HG02870 (cell line): ENCODE measurements around the gene RNF133.

Experiments used
- ATAC-seq: cut with Tn5 transposase; IDR thresholded peaks from one replicate; pipeline ENCODE4 v1.9.1; 2021; ENCODE audit warnings: mild to moderate bottlenecking, moderate library complexity; ENCODE audit not compliant: unreplicated experiment

RNF133 gene, protein sequence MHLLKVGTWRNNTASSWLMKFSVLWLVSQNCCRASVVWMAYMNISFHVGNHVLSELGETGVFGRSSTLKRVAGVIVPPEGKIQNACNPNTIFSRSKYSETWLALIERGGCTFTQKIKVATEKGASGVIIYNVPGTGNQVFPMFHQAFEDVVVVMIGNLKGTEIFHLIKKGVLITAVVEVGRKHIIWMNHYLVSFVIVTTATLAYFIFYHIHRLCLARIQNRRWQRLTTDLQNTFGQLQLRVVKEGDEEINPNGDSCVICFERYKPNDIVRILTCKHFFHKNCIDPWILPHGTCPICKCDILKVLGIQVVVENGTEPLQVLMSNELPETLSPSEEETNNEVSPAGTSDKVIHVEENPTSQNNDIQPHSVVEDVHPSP

GRCh38 chr7:122699017-122699416 is at the start of gene RNF133:
Gene RNF133 (minus strand): TSS chr7:122699117. CDS start chr7:122698918, 199 bp downstream.
- ATAC-seq: no peak

DNA sequence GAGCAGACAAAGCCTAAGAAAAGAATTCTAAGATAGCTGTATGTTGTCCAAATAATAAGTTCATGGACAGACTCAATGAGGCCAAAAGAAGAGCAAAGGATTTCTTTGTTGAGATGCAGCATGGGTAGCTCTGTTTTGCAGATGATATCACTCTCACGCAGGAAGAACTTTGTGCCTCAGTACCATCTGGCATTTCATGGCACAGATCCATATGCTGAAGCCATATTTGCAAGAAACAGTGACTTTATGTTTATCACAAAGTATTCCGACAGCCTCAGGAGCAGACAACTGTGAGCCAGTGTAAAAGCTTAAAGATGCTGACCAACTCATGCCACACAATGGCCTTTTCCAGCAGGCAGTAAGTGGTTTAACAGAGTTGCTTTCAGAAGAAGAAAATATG is 49.3 kb upstream of the RNF133 start:
- no peak for ATAC-seq

DNA sequence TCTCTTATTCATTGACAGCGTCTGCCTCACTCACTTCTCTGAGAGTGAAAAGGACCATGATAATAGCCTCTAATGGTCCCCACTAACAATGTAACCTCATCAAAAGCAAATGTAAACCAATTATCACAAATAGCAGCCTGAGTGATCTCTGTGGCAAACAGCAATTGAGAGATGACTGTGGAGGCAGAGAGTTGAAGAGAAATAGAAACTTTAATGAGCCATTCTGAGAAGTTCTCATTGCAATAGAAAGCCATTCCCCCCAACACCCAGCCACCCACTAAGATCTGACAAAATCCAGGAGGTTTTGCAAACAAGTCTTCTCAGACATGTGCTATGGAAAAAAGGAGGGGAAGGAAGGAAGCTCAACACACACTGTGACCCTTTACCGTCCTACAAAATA is 48.0 kb upstream of the RNF133 start:
- no peak for ATAC-seq

DNA sequence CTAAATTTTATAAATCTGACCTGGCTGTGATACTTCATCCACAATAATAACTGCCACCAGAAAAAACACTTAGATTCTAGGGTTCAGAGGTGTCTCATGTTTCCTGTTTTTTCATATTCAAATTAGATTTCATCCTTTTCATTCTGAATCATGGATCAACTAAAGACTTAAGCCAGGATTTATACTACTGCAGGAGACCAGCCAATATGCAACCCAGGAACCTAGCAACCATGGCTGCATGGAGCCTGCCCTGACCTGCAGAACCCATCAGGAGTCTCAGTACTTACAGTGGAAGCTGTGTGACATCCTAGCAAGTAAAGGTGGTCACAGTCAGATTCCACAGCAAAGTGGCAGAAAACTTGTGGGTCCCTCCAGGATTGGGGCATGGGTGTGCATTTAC is 44.3 kb upstream of the RNF133 start:
- no peak for ATAC-seq

GRCh38 chr7:122738947-122739346 is 40.0 kb upstream of the RNF133 start:
- ATAC-seq: no peak

DNA sequence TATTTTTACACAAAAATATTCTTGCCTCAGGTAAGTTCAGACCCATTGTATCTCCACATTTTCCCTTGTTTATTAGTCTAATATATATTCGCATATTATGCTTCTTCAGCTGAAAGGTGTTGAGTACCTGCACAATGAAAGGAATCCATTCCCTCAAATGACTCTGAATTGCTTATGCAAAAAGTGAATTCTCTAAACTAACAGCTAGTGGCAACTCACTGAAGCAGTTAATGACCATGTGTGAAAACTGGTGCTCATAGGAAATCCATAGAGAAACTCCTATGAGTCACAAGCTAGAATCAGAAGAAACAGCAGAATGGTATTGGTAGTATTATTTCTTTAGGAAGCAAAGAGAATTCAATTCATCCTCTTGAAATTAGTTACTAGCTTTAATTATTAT is 37.3 kb upstream of the RNF133 start:
- no peak for ATAC-seq

DNA sequence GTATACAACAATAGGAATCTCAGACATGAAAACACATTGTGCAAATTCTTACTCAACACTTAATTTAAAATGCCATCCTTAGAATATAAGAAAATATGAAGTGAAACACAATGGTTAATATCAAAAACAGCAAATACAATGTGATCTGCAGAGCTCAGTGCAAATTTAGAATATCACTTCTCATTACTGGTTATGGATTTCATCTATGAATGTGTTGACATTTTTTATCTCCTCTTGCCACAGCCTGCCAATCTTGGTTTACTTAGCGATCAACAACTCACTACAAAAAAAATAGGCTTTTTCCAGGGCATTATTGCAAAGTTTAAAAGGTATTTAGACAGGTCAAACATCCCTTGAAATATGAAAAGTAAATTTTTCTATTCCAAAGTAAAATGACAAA is 28.8 kb upstream of the RNF133 start:
- no peak for ATAC-seq

- ATAC-seq: no peak
Observed at GRCh38 chr7:122727354-122727753, 28.4 kb upstream of the RNF133 start.

DNA sequence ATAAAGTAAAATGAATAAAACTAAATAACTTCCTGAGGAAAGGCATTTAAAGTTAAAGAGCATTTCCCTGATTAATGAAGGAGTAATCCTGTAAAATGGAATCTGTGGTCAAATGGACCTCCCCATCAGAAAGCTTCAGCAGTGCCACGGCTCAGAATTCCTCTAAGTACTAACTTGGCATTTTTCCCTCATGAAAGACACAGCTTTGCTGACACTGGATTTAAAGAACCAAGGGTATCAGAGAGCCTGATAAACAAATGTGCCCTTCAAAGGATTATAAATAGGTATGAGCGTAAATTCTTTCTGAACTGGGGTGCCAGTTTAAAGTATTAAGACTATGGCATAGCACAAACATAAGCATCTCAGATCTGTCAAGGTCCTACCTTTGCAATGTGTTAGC is 28.0 kb upstream of the RNF133 start:
- no peak for ATAC-seq

DNA sequence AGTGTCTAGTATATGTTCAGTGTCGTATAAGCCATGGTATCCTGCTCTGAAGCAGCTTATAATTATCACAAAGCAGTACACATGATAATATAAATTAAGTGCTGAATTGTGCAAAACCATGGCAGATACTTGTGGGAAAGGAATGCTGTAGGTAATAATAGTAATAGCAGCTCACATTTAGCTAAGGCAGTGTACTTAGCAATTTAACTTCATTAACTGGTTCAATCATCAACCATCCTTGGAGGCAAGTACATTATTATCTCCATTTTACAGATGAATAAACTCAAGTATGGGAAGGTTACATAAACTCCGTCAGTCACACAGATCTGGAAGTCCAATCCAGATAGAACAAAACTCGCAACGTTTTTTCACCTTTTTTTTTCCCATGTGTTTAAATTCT is 25.4 kb upstream of the RNF133 start:
- ATAC-seq: no peak

DNA sequence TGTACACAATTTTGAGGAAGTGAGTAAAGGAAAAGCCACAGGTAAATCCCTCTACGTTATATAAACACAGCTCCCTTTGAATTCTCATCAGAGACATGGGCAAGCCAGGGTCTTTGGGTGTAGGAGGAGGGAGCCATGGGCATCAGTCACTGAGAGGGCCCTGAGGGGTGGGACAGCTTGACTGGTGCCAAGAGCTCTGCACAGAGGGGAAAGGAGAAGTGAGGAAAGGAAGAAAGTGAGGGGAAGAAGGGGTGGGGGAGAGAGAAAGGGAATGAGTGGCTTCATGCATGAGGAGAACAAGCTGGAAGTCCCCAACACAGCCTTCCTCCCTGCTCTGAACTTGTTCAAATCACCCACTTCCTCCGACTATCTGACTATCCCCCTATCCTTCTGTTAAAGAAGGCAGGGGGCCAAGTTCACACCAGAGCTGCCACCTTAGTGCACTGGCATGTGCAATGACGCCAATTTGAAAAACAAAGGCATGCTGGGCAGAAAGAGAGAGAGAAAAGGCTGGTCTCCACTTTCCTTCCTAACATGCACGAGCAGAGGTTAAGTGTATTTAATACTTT is 20.2 kb upstream of the RNF133 start:
- ATAC-seq: no peak

DNA sequence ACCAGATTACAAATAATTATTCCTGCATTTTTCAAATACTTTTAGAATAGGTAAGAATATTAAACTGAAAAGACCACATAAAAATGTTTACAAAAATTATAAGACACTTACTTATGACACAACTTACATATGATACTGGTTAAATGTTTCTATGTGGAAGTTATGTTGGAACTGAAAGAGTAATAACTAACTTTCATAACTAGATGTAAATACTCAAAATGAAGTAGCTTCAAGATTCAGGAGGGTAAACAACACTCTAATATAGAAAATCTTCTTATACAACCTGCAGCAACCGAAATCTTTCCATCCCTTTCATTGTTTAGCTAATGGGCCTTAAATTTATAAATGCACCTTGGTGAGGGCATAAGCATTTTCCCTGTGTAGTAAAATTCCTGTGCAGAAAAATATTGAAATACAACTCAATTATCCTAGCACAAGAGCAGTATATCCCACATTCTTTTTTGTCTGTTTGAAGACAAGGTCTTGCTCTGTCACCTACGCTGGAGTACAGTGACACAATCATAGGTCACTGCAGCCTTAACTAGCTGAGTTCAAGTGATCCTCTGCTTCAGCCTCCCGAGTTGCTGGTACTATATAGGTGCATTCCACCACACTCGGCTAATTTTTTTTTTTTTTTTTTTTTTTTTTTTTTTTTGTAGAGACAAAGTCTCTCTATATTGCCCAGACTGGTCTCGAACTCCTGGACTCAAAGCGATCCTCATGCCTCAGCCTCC is 18.6 kb upstream of the RNF133 start:
- ATAC-seq: no peak

- ATAC-seq: no peak
Observed at GRCh38 chr7:122715183-122715582, 16.3 kb upstream of the RNF133 start.

- no peak for ATAC-seq
Observed at GRCh38 chr7:122710916-122711315, 12.0 kb upstream of the RNF133 start.

DNA sequence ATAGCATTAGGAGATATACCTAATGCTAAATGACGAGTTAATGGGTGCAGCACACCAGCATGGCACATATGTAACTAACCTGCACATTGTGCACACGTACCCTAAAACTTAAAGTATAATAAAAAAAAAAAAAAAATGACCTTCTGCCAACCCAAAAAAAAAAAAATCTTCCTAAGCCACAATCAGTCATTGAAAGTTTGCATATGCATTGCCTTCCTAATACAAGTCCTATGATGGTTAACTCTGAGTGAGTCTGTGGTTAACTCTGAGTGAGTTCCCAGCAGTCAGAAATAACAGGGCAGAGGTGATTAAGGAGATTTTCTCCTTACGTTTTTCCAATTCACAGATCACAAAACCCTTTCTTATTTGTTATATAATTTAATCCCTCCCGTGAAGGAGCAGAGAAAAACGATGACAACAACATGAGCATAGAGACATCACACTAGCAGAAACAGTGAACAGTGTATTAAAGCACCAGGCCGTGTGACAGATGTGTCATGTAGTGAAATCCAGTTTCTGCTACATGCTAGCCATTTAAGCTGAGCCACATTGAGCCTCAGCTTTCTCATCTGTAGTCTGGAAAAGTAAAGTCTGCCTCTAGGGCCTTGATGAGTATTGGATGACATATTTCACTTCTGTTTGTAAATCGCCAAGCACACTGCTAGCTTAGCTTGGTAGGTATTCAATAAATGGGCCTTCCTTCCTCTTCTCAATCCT is 11.2 kb upstream of the RNF133 start:
- ATAC-seq: no peak

DNA sequence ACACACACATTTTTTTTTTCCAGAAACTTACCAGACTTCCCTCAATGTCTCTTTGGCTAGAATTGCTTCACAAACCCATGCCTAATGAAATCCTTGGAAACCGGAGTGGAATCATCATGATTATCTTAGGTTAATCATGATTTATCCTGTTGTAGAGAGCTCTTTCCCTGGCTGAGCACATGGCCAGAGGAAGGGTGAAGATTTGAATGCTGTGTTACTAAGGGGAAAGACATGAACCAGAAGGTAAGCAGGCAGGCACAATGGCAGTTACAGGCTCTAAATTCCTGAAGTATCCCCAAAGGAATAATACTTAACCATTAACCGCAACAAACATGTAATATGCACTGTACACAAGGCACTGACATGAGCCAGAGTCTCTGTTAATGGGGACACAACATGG is 7.9 kb upstream of the RNF133 start:
- ATAC-seq: no peak

DNA sequence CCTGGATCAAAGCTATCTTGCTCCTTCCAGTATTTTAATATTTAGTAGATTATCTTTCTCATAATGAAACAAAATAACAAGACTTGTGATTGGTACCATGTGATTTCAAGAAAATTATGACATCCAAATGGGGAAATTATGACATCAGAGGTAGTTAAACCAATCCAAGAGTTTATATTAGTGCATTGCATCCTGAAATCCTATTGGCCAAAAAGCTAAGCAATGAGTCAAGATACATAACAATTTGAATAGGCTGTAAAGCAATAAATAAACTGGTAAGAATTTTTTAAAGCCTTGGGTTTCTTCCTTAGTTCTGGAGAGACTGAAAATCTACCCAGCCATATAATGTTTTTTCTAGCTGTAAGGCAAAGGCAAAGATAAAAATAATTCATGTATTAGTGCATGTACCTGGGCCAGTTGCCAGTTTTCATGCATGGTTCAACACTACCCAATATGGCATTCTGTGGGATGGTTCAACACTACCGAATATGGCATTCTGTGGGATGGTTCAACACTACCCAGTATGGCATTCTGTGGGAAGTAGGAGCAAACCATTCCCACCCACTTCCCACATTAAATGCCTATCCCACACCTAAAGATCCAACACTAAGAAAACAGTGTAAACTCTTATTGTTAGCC is 4.1 kb upstream of the RNF133 start, which contains the start of gene RNF148:
RNF148 (minus strand) TSS at position 51 of the 639 bp plus-strand sequence. CDS start 172 bp downstream, outside the sequence.
- no peak for ATAC-seq

DNA sequence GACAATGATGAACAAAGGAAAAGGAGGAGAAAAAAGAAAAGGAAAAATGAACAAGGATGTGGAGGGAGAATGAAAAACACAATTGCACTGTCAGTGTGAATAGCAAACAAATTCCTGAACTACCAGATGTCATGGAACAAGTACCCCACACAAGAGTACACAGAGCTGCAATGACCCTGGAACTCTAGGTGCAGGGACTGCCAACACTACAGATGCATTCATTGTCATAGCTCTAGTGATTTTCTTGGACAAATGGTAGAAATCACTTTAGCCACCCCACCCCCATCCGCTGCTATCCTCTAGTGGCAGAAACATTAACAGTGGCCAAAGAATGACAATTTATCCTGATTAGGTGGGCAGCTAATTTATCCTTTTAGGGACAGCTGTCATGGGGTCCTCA is 3.1 kb downstream of the RNF133 start:
- no peak for ATAC-seq

GRCh38 chr7:122694697-122695096 is 4.2 kb downstream of the RNF133 start:
- ATAC-seq: no peak

DNA sequence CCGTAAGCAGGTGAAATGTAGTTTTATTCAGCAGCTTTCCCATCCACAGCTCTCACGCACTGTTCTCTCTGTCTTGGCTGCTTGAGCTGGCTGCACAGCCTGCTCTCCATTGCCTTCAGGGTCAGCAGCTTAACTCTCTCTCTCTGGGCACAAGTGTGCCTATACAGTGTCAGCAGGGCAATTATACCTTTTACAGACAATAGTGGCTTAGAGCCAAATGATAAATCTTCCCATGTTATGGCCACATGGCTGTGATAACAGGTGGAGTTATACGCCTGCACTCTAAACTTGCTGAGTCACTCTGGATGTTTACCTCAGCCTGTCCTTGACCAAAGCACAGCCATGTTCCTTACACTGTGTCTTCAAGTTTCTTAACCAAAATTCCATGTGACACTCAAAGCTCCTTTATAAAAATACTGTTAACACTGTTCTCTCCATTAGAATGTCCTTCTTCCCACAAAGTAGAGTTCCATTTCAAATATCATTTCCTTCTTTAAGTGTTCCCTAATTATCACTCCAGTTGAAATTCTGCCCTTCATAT is 6.1 kb downstream of the RNF133 start:
- no peak for ATAC-seq
